Endodermal cell (in vitro differentiated cells): ENCODE data around the gene ADGB. TPM values are rescaled to one million over a fixed set of nuclear protein-coding genes. Genes with fewer than 3 reads are reported as not detected.

Experiments used
- DNase-seq: peaks from one replicate; pipeline ENCODE4 v3.0.0-alpha.2; 2017
- H3K27ac ChIP-seq: 2 replicates; pipeline ENCODE4 v1.5.1; 2013; ENCODE audit warnings: mild to moderate bottlenecking, low read depth, low read length, moderate library complexity
- H3K27me3 ChIP-seq: 2 replicates; pipeline ENCODE4 v1.6.1; 2013; ENCODE audit warnings: mild to moderate bottlenecking, low read length, moderate library complexity; ENCODE audit not compliant: insufficient read depth, control insufficient read depth, poor library complexity, severe bottlenecking
- H3K36me3 ChIP-seq: 2 replicates; pipeline ENCODE4 v1.7.0; 2013; ENCODE audit warnings: mild to moderate bottlenecking, low read length, moderate library complexity; ENCODE audit not compliant: control insufficient read depth, insufficient read depth
- H3K4me1 ChIP-seq: one replicate; pipeline ENCODE4 v1.7.0; 2013; ENCODE audit warnings: low read length; ENCODE audit not compliant: control insufficient read depth, insufficient read depth
- H3K4me3 ChIP-seq: 2 replicates; pipeline ENCODE4 v1.5.1; 2013; ENCODE audit warnings: mild to moderate bottlenecking, low read length, moderate library complexity
- H3K9ac ChIP-seq: 2 replicates; pipeline ENCODE4 v1.6.1; 2013; ENCODE audit warnings: mild to moderate bottlenecking, low read length, moderate library complexity; ENCODE audit not compliant: poor library complexity, severe bottlenecking; ENCODE audit errors: extremely low read depth
- H3K9me3 ChIP-seq: 2 replicates; pipeline ENCODE4 v1.6.1; 2013; ENCODE audit warnings: mild to moderate bottlenecking, low read length, moderate library complexity; ENCODE audit not compliant: control insufficient read depth
- H3K27ac Mint-ChIP-seq: 2 replicates; pipeline ENCODE4 v1.8.0; 2020; ENCODE audit warnings: mixed read lengths
- H3K27me3 Mint-ChIP-seq: 2 replicates; pipeline ENCODE4 v1.8.0; 2021; ENCODE audit warnings: mild to moderate bottlenecking, mixed read lengths; ENCODE audit not compliant: insufficient read depth
- H3K36me3 Mint-ChIP-seq: 2 replicates; pipeline ENCODE4 v1.8.0; 2020; ENCODE audit warnings: low read depth, mixed read lengths
- H3K4me1 Mint-ChIP-seq: 2 replicates; pipeline ENCODE4 v1.8.0; 2020; ENCODE audit warnings: mixed read lengths
- H3K4me3 Mint-ChIP-seq: 2 replicates; pipeline ENCODE4 v1.8.0; 2020; ENCODE audit warnings: mild to moderate bottlenecking, moderate library complexity, mixed read lengths
- H3K9me3 Mint-ChIP-seq: 2 replicates; pipeline ENCODE4 v1.8.0; 2020; ENCODE audit warnings: mild to moderate bottlenecking, mixed read lengths
- CTCF ChIP-seq: fragments of 200-600 bp; sonication (generic); conservative IDR thresholded peaks from 2 replicates; pipeline ENCODE4 v1.5.0; 2021; ENCODE audit warnings: antibody characterized with exemption, mild to moderate bottlenecking
- WGBS, 2 experiments: methylation state at CpG; one replicate each; pipeline versions ENCODE4 v1.1.5 to v1.1.7; 2013; ENCODE audit warnings: missing lambda C conversion rate in 2 of 2, mixed read lengths in 1 of 2; ENCODE audit not compliant: insufficient coverage in 1 of 2, insufficient read length in 1 of 2; 5-methylcytosine and 5-hydroxymethylcytosine counted together
- total RNA-seq, 2 donors: library from RNA; stranded (reverse); fragmentation: NEBNext Ultra II Directional in 1 of 2; extraction: Animal tissue kit (Norgen Biotek cat#: 25700) in 1 of 2; gene quantifications; 2 replicates in 1 of 2; 3 replicates in 1 of 2; pipeline ENCODE4 v1.2.1, GENCODE V29; 2021

The ADGB gene
- total RNA-seq, 2 donors from 2014 or later, result 0.37 to 1.3 TPM

DNA sequence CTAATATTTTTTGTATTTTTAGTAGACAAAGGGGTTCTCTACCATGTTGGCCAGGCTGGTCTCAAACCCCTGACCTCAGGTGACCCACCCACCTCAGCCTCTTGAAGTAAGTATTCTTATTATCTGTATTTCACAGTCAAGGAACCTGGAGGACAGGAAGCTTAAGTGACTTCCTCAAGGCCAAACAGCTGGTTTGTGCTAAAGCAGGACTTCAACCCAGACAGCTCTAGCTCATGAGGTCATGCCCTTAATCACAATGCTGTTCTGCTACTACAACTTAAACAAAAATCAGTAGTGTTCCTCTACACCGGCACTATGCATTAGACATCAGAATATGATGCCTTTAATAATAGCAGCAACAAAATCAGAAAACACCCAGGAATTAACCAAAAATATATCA lies 168.9 kb downstream of the ADGB start:
- H3K27me3 Mint-ChIP-seq, result no peaks in the 10 kb centered on the region
- no peak overlapping the region for H3K4me3 Mint-ChIP-seq
- H3K9me3 Mint-ChIP-seq, result no peaks in the 10 kb centered on the region
- DNase-seq, result no peak
- H3K4me1 Mint-ChIP-seq, result no peaks in the 10 kb centered on the region
- WGBS, 2 experiments, result 92% methylated on average over 1 of the region's 1 CpG; no CpG with 5 or more reads in 1 of the 2 experiments
- H3K9ac ChIP-seq, result no peak overlapping the region
- no peak overlapping the region for H3K27ac Mint-ChIP-seq
- H3K36me3 Mint-ChIP-seq, result no peaks in the 10 kb centered on the region
- no peak for TF ChIP-seq CTCF
- H3K9me3 ChIP-seq, result no peaks in the 10 kb centered on the region
- H3K4me3 ChIP-seq, result no peak overlapping the region
- H3K27ac ChIP-seq, result no peak overlapping the region
- H3K4me1 ChIP-seq, result no peaks in the 10 kb centered on the region
- no peaks in the 10 kb centered on the region for H3K36me3 ChIP-seq
- no peaks in the 10 kb centered on the region for H3K27me3 ChIP-seq

DNA sequence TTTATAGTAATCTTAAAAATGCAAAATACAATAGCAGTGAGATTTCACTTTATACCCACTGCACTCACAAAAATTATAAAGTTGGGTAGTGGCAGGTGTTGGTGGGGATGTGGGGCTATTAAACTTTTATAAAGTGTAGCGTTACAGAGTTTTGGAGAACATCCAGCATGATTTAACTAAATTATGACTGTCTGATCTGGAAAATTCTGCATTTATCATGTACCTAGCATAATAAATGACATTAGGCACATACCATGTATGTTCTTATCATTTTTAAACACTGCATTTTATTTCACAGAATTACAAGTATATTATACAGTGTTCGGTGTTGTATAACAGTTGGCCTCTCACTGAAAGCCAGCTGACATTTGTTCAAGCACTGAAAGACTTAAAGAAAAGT lies 169.9 kb downstream of the ADGB start:
- Histone ChIP-seq H3K4me3 (no peak overlapping the region), H3K27me3 (no peaks in the 10 kb centered on the region), H3K36me3 (no peaks in the 10 kb centered on the region), H3K9ac (no peak overlapping the region), H3K9me3 (no peaks in the 10 kb centered on the region), H3K27ac (no peak overlapping the region), H3K4me1 (no peaks in the 10 kb centered on the region)
- DNase-seq, result no peak
- Mint-ChIP-seq H3K27ac (no peak overlapping the region), H3K4me1 (no peaks in the 10 kb centered on the region), H3K27me3 (no peaks in the 10 kb centered on the region), H3K9me3 (no peaks in the 10 kb centered on the region), H3K4me3 (no peak overlapping the region), H3K36me3 (no peaks in the 10 kb centered on the region)
- no peak for TF ChIP-seq CTCF
- WGBS, 2 experiments, result 93% methylated on average over 2 of the region's 2 CpGs; no CpG with 5 or more reads in 1 of the 2 experiments

DNA sequence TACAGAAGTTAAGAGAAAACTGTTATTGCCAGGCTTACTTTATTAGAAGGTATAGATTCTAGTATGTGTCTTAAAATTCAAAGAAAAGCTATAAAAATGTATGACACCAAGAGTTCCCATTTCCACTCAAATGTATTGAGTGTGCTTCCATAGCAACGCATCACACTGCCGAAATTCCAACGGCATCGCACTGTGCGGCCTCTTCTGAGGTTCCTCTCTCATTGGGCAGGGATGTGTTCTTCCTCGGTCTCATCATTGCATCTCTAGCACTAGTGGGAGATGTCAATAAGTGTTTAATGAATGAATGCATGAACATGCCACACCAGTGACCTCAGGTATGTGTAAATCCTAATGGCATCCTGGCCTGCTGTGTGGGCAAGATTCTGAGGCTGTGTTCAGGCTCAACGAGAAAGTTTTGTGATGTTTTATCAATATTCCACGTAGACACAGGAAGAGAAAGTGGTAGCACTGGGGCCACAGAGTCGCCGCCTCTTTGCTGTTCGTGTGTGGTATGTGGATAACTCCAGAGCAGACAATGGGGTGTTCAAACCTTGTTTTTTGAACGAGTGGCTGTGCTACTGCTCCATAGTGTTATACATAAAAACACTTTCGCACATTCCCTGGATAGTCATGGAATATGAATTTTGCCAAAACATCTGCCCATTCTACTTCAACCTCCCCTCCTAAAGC lies 171.6 kb downstream of the ADGB start:
- no peaks in the 10 kb centered on the region for H3K27me3 ChIP-seq
- 93 to 95% methylated on average over 6 to 13 of the region's 13 CpGs for WGBS, 2 experiments
- H3K27ac Mint-ChIP-seq, result no peak overlapping the region
- no peaks in the 10 kb centered on the region for H3K9me3 Mint-ChIP-seq
- H3K9me3 ChIP-seq, result no peaks in the 10 kb centered on the region
- no peak for DNase-seq
- no peak overlapping the region for H3K4me3 ChIP-seq
- no peak for TF ChIP-seq CTCF
- H3K4me3 Mint-ChIP-seq, result no peak overlapping the region
- H3K36me3 ChIP-seq, result no peaks in the 10 kb centered on the region
- H3K9ac ChIP-seq, result no peak overlapping the region
- H3K27ac ChIP-seq, result no peak overlapping the region
- H3K4me1 ChIP-seq, result no peaks in the 10 kb centered on the region
- no peaks in the 10 kb centered on the region for H3K27me3 Mint-ChIP-seq
- no peaks in the 10 kb centered on the region for H3K36me3 Mint-ChIP-seq
- H3K4me1 Mint-ChIP-seq, result no peaks in the 10 kb centered on the region
